ENCODE measurements around the gene HCRTR1. TPM values are rescaled to one million over a fixed set of nuclear protein-coding genes. Genes with fewer than 3 reads are reported as not detected.

Gene HCRTR1
- total RNA-seq, 4 donors from 2014 or later: 1.6 TPM; not detected in 3

GRCh38 chr1:31581821-31582810 is 35.4 kb upstream of the HCRTR1 start:
- ATAC-seq (ENCODE audit: low FRiP score) (no peak), DNase-seq (ENCODE audit: low spot score) (no peak)
- TF ChIP-seq, protein P1, sequence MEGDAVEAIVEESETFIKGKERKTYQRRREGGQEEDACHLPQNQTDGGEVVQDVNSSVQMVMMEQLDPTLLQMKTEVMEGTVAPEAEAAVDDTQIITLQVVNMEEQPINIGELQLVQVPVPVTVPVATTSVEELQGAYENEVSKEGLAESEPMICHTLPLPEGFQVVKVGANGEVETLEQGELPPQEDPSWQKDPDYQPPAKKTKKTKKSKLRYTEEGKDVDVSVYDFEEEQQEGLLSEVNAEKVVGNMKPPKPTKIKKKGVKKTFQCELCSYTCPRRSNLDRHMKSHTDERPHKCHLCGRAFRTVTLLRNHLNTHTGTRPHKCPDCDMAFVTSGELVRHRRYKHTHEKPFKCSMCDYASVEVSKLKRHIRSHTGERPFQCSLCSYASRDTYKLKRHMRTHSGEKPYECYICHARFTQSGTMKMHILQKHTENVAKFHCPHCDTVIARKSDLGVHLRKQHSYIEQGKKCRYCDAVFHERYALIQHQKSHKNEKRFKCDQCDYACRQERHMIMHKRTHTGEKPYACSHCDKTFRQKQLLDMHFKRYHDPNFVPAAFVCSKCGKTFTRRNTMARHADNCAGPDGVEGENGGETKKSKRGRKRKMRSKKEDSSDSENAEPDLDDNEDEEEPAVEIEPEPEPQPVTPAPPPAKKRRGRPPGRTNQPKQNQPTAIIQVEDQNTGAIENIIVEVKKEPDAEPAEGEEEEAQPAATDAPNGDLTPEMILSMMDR (IDR thresholded peaks at IDR 0.05): no peak

GRCh38 chr1:31583082-31583994 is 34.2 kb upstream of the HCRTR1 start:
- DNase-seq (ENCODE audit: low spot score): no peak
- no peak for ATAC-seq (ENCODE audit: low FRiP score)

DNA sequence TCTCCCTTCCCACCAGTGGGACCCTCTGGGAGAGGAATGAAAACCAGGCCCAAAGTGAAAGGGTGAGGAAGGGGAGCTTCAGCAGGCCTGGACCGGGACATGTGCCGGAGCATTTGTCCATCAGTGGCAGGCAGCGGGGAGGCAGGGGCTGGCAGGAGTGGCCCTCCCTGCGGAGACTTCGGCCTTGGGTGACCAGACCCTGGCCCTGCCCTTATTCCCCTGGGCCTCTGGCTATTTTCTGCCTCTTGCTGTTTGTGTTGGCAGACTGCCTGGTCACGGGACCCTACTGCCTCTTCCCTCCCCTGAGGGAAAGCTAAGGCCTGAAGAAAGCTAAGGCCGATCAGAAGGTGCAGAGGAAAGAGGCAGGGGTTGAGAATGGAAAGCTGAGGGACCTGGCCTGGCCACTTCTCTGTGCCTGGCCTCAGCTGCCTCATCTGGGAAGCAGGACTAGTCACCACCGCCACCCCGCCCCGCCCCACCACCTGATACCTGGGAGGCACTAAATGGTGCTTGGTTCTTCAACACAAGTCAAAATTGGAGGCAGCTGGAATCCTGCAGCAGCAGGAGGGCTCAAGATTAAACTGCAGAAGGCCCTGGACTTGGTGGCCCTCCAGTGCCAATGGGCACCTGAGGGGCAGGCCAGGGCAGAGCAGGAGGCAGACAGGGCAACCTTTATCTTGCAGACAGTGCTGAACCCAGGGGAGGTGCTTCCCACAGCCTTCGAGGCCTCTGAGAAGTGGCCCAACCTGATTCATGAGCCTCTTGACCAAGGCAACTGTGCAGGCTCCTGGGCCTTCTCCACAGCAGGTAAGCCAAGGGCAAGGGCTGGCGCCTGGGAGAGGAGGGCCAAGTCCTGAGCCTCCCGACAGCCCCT is 33.3 kb upstream of the HCRTR1 start:
- DNase-seq (ENCODE audit: low spot score) (no peak), ATAC-seq (ENCODE audit: low FRiP score) (no peak)
- TF ChIP-seq, protein P1 (IDR thresholded peaks at IDR 0.05): no peak

More at GRCh38 chr1:31583082-31583994, 34.2 kb upstream of the HCRTR1 start:
- TF ChIP-seq, protein P1 (IDR thresholded peaks at IDR 0.05): no peak

GRCh38 chr1:31584869-31585735 is 32.4 kb upstream of the HCRTR1 start:
- TF ChIP-seq, protein P1 (IDR thresholded peaks at IDR 0.05): no peak
- no peak for ATAC-seq (ENCODE audit: low FRiP score)
- DNase-seq (ENCODE audit: low spot score): no peak

- no peak for DNase-seq (ENCODE audit: low spot score)
- ATAC-seq (ENCODE audit: low FRiP score): no peak
- TF ChIP-seq, protein P1 (IDR thresholded peaks at IDR 0.05): no peak
These were observed 31.6 kb upstream of the HCRTR1 start for GRCh38 chr1:31585736-31586365.

Measured in omental fat pad (tissue), 4 donors.